GM11168 (cell line): ENCODE data around the gene H6PD.

ENCODE experiments used
- in situ Hi-C: fragments of 300-500 bp; cut with MboI; formaldehyde crosslinking; loops from one replicate; pipeline ENCODE4 v1.12.0; 2022; ENCODE audit warnings: low sequenced_read_pairs; ENCODE audit not compliant: unreplicated experiment

H6PD gene

GRCh38 chr1:9250411-9251381 lies 16.1 kb downstream of the H6PD start:
- in situ Hi-C loops, result no loop called here

- in situ Hi-C loops, result no loop called here
Measured at GRCh38 chr1:9251501-9251900, 16.9 kb downstream of the H6PD start.

- in situ Hi-C loops, result no loop called here
Measured at GRCh38 chr1:9253004-9253403, 18.4 kb downstream of the H6PD start.

- in situ Hi-C loops, result no loop called here
Measured at GRCh38 chr1:9253453-9254105, 19.0 kb downstream of the H6PD start.

- in situ Hi-C loops, result no loop called here
Measured at GRCh38 chr1:9256332-9256731, 21.8 kb downstream of the H6PD start.

GRCh38 chr1:9257851-9258250 lies 23.3 kb downstream of the H6PD start:
- in situ Hi-C loops, result no loop called here

GRCh38 chr1:9258629-9259028 lies 24.1 kb downstream of the H6PD start:
- in situ Hi-C loops, result no loop called here

GRCh38 chr1:9260059-9260766 lies 25.6 kb downstream of the H6PD start:
- in situ Hi-C loops, result no loop called here

- in situ Hi-C loops, result no loop called here
Measured at GRCh38 chr1:9261496-9261895, 26.9 kb downstream of the H6PD start.

- in situ Hi-C loops, result no loop called here
Measured at GRCh38 chr1:9262096-9262986, 27.8 kb downstream of the H6PD start.

- in situ Hi-C loops, result no loop called here
Measured at GRCh38 chr1:9263276-9263855, 28.8 kb downstream of the H6PD start.

GRCh38 chr1:9263984-9264872 lies 29.7 kb downstream of the H6PD start:
- in situ Hi-C loops, result no loop called here

GRCh38 chr1:9265037-9265436 lies 30.5 kb downstream of the H6PD start:
- in situ Hi-C loops, result no loop called here

GRCh38 chr1:9265968-9266367 lies 31.4 kb downstream of the H6PD start:
- in situ Hi-C loops, result no loop called here

- in situ Hi-C loops, result no loop called here
Measured at GRCh38 chr1:9267352-9267686, 32.7 kb downstream of the H6PD start.

GRCh38 chr1:9267827-9268581 lies 33.4 kb downstream of the H6PD start:
- in situ Hi-C loops, result no loop called here

- in situ Hi-C loops, result no loop called here
Measured at GRCh38 chr1:9269078-9269501, 34.5 kb downstream of the H6PD start.

GRCh38 chr1:9269721-9270120 lies 35.1 kb downstream of the H6PD start:
- in situ Hi-C loops, result no loop called here
